Epithelial cell of proximal tubule (primary cell): Measurements from ENCODE around the gene ATG4D. TPM values are rescaled to one million over a fixed set of nuclear protein-coding genes. Genes with fewer than 3 reads are reported as not detected.
"Not testable (repeated sequence)": the region's sequence is repeated elsewhere in the genome, so short reads cannot be mapped to it uniquely, and the experiment has no call there.

Experiments used
- DNase-seq: peaks from one replicate; pipeline ENCODE4 v3.0.0-alpha.2; 2011; ENCODE audit warnings: low read depth
- H3K4me3 ChIP-seq: 2 replicates; pipeline ENCODE4 v1.5.1; 2011; ENCODE audit warnings: low read depth, mild to moderate bottlenecking, low read length
- total RNA-seq: library from RNA; depleted of rRNA; stranded (reverse); fragments of >200 nt; gene quantifications from 2 replicates; pipeline ENCODE4 v1.2.3, GENCODE V29; 2015
- TF ChIP-seq, protein P1 (sequence below): conservative IDR thresholded peaks from 2 replicates; pipeline ENCODE4 v1.5.1; 2012; ENCODE audit warnings: low read depth, mild to moderate bottlenecking, low read length

The ATG4D gene
- total RNA-seq, 1 donor from 2014 or later: 31.4 TPM

DNA sequence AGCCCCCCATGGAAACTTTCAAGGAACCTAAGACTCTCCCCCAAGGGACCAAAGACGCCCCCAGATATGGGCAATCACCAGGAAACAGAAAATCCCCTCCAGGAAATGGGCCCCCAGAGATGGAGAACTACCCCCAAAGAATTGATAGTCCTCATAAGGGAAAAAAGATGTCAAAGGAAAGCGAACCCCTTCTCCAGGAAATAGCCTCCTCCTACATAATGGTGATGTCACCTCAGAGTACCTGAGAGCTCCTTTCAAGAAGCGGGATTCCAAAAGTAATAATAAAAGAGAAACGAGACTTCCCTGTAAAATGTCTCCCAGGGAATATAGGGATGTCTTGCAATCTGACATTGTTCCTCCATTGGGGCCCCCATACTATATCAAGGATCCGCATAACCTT, 24.0 kb downstream of the ATG4D start:
- DNase-seq: no peak
- TF ChIP-seq, protein P1, sequence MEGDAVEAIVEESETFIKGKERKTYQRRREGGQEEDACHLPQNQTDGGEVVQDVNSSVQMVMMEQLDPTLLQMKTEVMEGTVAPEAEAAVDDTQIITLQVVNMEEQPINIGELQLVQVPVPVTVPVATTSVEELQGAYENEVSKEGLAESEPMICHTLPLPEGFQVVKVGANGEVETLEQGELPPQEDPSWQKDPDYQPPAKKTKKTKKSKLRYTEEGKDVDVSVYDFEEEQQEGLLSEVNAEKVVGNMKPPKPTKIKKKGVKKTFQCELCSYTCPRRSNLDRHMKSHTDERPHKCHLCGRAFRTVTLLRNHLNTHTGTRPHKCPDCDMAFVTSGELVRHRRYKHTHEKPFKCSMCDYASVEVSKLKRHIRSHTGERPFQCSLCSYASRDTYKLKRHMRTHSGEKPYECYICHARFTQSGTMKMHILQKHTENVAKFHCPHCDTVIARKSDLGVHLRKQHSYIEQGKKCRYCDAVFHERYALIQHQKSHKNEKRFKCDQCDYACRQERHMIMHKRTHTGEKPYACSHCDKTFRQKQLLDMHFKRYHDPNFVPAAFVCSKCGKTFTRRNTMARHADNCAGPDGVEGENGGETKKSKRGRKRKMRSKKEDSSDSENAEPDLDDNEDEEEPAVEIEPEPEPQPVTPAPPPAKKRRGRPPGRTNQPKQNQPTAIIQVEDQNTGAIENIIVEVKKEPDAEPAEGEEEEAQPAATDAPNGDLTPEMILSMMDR: no peak

DNA sequence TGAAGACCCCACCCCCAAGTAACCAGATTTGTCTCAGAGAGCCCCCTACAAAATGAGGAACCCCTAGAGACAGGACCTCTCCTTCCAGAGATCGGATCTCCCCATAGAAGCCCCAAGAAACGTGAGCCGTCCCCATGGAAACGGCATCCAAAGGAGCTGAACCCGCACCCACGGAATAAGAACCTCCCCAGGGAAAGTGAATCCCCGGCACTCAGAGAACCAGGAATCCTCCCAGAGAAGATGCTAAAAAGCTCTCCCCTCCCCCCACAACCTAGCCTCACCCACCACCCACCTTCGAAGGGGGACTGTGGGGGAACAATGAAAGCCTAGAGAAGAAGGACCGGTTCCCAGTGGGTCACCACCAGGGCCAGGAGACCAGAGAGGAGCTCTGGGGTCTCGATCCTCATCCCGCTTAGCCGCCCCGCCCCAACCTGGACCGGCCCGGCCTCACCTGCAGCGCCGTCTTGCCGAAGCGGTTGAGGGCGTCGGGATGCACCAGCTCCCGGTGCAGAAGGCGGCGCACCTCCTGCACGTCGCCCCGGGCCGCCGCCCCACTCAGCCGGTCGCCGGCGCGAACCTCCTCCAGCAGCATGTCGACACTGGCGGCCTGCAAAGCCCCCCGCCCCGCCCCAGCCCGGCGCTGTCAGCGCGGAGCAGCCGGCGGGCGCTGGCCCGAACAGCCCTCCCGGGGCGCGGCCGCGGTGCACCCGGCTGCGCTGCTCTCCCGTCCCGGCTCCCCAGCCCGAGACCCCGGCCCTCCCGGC, 24.5 kb downstream of the ATG4D start:
- peak overlapping the region; percentile 81 for H3K4me3 ChIP-seq
- no peak for DNase-seq
- TF ChIP-seq, protein P1: no peak

More for the DNA sequence above, 24.0 kb downstream of the ATG4D start:
- peak overlapping the region; percentile 81 for H3K4me3 ChIP-seq

DNA sequence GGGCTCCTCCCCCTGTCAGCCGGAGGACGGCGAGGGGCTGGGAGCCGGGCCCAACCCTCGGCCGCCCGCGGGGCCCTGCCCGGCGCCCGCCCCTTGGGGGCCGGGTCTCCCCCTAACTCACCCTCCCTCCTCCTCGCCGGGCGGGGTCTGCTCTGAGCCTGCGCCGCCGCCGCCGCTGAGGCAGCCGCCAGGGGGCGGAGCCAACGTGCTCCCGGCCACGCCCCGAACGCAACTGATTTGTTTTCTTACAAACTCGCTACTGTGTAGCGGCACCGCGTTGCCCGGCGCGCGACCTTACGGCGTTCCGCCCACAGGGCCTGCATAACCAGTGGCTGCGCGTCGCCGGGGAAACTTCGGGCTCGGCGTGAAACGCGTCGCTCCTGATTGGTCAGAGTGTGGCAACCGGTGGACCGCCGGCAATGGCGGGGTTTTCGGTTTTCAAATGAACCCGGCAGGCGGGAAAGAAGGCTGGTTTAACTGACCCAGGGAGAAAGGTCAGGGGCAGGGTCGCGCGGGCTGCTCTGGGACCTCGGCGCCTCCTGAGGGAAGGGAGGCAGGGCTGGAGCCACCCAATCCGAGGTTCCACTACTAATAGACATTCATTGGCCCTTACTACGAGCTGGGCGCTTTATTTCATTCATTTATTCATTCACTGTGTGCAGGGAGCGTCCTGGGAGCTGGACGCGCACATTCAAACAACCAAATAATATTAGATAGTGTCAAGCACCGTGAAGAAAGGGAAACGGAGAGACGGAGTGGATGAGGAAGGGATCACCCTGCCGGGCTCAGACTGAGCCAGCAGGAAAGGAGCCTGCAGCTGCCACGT, 25.3 kb downstream of the ATG4D start, which contains the start of gene CDKN2D:
Gene CDKN2D, minus strand, starts transcription at position 154 of the 826 bp plus-strand sequence. CDS start 326 bp downstream, outside the sequence.
- peak; percentile 80 for DNase-seq
- TF ChIP-seq, protein P1: peak; percentile 18
- H3K4me3 ChIP-seq: peak within 1 kb of the TSS; percentile 81

DNA sequence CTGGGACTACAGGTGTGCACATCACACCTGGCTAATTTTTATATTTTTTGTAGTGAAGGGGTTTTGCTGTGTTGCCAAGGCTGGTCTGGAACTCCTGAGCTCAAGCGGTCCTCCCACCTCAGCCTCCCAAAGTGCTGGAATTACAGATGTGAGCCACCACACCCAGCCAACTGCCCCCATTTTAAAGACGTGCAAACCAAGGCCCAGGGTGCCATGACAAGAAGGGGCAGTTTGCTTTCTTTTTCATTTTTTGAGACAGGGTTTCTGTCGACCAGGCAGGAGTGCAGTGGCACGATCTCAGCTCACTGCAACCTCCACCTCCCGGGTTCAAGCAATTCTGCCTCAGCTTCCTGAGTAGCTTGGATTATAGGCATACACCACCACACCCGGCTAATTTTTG, 30.1 kb downstream of the ATG4D start:
- not testable (repeated sequence) for H3K4me3 ChIP-seq, DNase-seq

DNA sequence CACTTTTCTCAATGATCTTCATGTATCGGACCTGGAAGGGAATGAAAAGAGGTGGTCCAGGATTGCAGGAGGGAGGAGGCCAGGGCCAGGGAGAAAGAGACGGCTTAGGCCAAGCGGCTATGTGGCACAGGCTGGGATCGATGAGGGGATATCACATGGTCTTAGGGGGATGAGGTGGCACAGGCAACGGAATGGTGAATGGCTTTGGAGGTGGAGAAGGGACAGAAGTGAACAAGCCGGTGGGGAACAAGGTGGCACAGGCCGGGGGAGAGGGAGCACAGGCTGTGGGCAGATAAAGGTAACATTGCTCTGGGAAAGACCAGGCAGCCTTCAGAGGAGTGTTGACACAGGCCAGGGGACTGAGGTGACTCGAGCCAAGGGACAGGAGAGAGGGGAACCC, 30.8 kb downstream of the ATG4D start:
- H3K4me3 ChIP-seq: no peak overlapping the region
- DNase-seq: no peak
- TF ChIP-seq, protein P1: no peak

DNA sequence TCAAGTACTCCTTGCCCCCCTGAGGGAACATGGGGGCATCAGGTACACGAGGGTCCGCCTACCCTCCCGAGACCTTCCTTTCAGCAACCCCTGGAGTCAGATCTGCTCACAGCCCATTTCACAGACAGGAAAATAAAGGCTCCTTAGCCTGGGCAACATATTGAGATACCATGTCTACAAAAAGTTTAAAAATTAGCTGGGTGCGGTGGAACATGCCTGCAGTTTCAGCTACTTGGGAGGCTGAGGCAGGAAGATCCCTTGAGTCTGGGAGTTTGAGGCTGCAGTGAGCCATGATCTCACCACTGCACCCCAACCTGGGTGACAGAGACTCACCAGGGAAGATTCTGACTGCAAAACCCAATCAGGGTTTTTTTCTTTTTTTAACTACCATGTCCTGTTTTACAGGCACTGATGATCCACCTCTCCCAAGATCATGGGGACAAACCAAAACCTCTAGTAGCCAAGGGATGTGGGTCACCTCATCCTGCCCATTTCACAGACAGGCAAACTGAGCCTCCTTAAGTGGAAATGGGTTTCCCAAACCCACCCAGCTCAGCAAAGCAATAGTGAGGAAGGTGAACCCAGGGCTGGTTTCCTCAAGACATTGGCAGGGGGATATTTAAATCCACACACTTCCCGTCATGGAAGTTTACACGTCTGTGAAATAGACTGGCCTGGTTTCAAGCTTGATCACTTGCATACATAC, 31.5 kb downstream of the ATG4D start:
- TF ChIP-seq, protein P1: no peak
- DNase-seq: no peak
- H3K4me3 ChIP-seq: no peak overlapping the region

DNA sequence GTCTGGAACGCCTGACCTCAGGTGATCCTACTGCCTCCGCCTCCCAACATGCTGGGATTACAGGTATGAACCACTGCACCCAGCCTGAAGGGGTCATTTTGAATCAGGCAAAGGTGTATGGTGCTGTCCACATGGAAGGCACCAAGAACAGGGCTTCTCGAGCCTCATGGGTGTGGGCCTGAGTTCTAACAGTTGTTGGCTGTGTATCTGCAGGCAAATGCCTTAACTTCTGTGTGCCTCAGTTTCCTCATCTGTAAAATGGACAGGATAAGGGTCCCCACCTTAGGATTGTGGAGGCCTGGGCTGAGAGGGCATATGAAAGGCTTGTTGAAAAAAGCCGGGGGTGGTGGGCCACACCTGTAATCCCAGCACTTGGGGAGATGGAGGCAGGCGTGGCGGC, 34.2 kb downstream of the ATG4D start:
- no peak for DNase-seq
- H3K4me3 ChIP-seq: no peak overlapping the region
- TF ChIP-seq, protein P1: no peak
